ENCODE measurements around the gene AGT.

AGT gene

GRCh38 chr1:230713915-230714764 lies at the start of gene AGT:
AGT (minus strand) TSS chr1:230714122; CDS start chr1:230710823, 3,299 bp downstream.
- DNase-seq, result peak; percentile 63

GRCh38 chr1:230761443-230762167 lies 47.7 kb upstream of the AGT start:
- DNase-seq, result no peak

- DNase-seq, result peak; percentile 82
Observed at GRCh38 chr1:230760360-230760827, 46.5 kb upstream of the AGT start.

GRCh38 chr1:230759369-230760065 lies 45.6 kb upstream of the AGT start:
- DNase-seq, result no peak

- peak; percentile 12 for DNase-seq
Observed at GRCh38 chr1:230758709-230759368, 44.9 kb upstream of the AGT start.

GRCh38 chr1:230757856-230758708 lies 44.2 kb upstream of the AGT start:
- DNase-seq, result no peak

- no peak for DNase-seq
Observed at GRCh38 chr1:230754796-230755195, 40.9 kb upstream of the AGT start.

- peak; percentile 93 for DNase-seq
Observed at GRCh38 chr1:230753586-230754251, 39.8 kb upstream of the AGT start.

- DNase-seq, result no peak
Observed at GRCh38 chr1:230753191-230753585, 39.3 kb upstream of the AGT start.

- peak; percentile 95 for DNase-seq
Observed at GRCh38 chr1:230752407-230752806, 38.5 kb upstream of the AGT start.

GRCh38 chr1:230750986-230751625 lies 37.2 kb upstream of the AGT start:
- DNase-seq, result no peak

GRCh38 chr1:230750576-230750975 lies 36.7 kb upstream of the AGT start:
- peak; percentile 64 for DNase-seq

- peak; percentile 28 for DNase-seq
Observed at GRCh38 chr1:230749635-230750034, 35.7 kb upstream of the AGT start.

- DNase-seq, result no peak
Observed at GRCh38 chr1:230749150-230749549, 35.2 kb upstream of the AGT start.

- DNase-seq, result peak; percentile 50
Observed at GRCh38 chr1:230747890-230748800, 34.2 kb upstream of the AGT start.

- peak; percentile 75 for DNase-seq
Observed at GRCh38 chr1:230747127-230747730, 33.3 kb upstream of the AGT start, which contains the start of gene CAPN9. CAPN9 (plus strand) TSS chr1:230747388; CDS start chr1:230747497, 109 bp downstream.

- no peak for DNase-seq
Observed at GRCh38 chr1:230746617-230747016, 32.7 kb upstream of the AGT start.

- no peak for DNase-seq
Observed at GRCh38 chr1:230745071-230745470, 31.1 kb upstream of the AGT start.

GRCh38 chr1:230744382-230744781 lies 30.5 kb upstream of the AGT start:
- DNase-seq, result no peak
